GM19043 (cell line): Measurements from ENCODE around the gene TTLL4.

Source experiments
- ATAC-seq: cut with Tn5 transposase; IDR thresholded peaks from one replicate; pipeline ENCODE4 v1.9.1; 2021; ENCODE audit warnings: low read depth; ENCODE audit not compliant: unreplicated experiment

Gene TTLL4

GRCh38 chr2:218780046-218780445 lies 69.4 kb downstream of the TTLL4 start:
- no peak for ATAC-seq

- no peak for ATAC-seq
These were observed 70.4 kb downstream of the TTLL4 start for GRCh38 chr2:218780851-218781690.

GRCh38 chr2:218781691-218782527 lies 71.3 kb downstream of the TTLL4 start, which contains the start of gene CYP27A1:
CYP27A1 (plus strand) TSS chr2:218782147; CDS start chr2:218782183, 36 bp downstream.
- no peak for ATAC-seq

GRCh38 chr2:218782528-218782844 lies 71.9 kb downstream of the TTLL4 start:
- no peak for ATAC-seq

GRCh38 chr2:218783688-218784087 lies 73.1 kb downstream of the TTLL4 start:
- no peak for ATAC-seq

GRCh38 chr2:218785103-218785502 lies 74.5 kb downstream of the TTLL4 start:
- ATAC-seq, result no peak

GRCh38 chr2:218786133-218786532 lies 75.5 kb downstream of the TTLL4 start:
- no peak for ATAC-seq

- no peak for ATAC-seq
These were observed 78.1 kb downstream of the TTLL4 start for GRCh38 chr2:218788529-218789255.

- ATAC-seq, result no peak
These were observed 81.8 kb downstream of the TTLL4 start for GRCh38 chr2:218792433-218792832.

- ATAC-seq, result no peak
These were observed 86.1 kb downstream of the TTLL4 start for GRCh38 chr2:218796691-218797090.

- no peak for ATAC-seq
These were observed 88.3 kb downstream of the TTLL4 start for GRCh38 chr2:218798767-218799504.

- ATAC-seq, result no peak
These were observed 89.4 kb downstream of the TTLL4 start for GRCh38 chr2:218799990-218800389.

- ATAC-seq, result no peak
These were observed 91.9 kb downstream of the TTLL4 start for GRCh38 chr2:218802386-218802994.

GRCh38 chr2:218804817-218805216 lies 94.2 kb downstream of the TTLL4 start:
- no peak for ATAC-seq
